Coronary artery (tissue), 2 donors: ENCODE data around the gene FOXN3.

Source experiments
- DNase-seq: peaks from one replicate; pipeline ENCODE4 v3.0.0-alpha.2; 2017; ENCODE audit warnings: low spot score
- H3K27ac ChIP-seq, 2 donors: fragments of 200-600 bp; sonication (generic); one replicate each; pipeline ENCODE4 v1.5.1; 2016 to 2019
- H3K4me3 ChIP-seq: fragments of 200-600 bp; sonication (generic); 2 replicates; pipeline ENCODE4 v1.5.1; 2016; ENCODE audit warnings: mild to moderate bottlenecking, moderate library complexity
- TF ChIP-seq, protein P1 (sequence below): fragments of 200-600 bp; sonication (generic); IDR thresholded peaks from one replicate; pipeline ENCODE4 v1.5.1; 2019; ENCODE audit warnings: antibody characterized with exemption

FOXN3 gene

DNA sequence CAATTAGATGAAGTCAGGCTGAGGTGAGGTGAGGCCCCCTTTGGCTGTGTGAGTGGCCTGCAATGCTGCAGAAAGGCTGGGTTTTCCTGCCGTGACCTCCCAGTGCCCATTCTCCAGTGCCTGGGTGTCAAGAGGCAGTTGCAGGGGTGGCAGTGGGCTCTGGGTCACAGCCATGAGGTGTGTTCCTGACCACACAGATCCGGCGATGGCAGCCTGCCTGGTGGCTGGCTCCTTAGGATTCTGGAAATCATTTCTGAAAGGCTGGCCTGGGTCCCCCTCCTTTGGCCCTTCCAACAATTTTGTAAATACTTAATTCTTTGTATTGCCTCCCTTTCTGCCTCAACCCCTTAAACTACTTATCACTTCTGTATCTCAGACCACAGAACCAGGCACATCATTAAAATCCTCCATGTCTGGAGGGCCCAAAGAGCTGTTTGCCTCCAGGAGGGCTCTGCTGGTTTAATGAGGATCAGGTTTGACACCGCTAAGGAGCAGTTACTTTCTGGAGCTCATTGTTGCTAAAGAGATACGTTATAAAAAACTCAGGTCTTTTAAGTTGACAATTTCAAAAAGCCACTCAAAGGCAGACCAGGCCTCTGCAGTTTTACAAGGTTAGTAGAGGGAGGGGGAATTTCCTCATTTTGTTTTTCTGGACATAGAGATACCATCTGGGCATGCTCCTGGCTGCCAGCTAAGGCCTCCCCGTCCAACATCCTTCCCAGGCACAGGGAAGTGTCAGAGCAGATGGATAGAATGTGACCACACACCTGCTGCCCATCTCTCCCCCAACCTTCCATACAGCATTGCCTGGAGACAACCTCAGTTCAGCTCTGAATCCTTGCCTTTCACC is 204.4 kb downstream of the FOXN3 start:
- TF ChIP-seq, protein P1, sequence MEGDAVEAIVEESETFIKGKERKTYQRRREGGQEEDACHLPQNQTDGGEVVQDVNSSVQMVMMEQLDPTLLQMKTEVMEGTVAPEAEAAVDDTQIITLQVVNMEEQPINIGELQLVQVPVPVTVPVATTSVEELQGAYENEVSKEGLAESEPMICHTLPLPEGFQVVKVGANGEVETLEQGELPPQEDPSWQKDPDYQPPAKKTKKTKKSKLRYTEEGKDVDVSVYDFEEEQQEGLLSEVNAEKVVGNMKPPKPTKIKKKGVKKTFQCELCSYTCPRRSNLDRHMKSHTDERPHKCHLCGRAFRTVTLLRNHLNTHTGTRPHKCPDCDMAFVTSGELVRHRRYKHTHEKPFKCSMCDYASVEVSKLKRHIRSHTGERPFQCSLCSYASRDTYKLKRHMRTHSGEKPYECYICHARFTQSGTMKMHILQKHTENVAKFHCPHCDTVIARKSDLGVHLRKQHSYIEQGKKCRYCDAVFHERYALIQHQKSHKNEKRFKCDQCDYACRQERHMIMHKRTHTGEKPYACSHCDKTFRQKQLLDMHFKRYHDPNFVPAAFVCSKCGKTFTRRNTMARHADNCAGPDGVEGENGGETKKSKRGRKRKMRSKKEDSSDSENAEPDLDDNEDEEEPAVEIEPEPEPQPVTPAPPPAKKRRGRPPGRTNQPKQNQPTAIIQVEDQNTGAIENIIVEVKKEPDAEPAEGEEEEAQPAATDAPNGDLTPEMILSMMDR, result no peak
- Histone ChIP-seq H3K27ac (no peak overlapping the region), H3K4me3 (no peak overlapping the region)
- DNase-seq, result no peak

DNA sequence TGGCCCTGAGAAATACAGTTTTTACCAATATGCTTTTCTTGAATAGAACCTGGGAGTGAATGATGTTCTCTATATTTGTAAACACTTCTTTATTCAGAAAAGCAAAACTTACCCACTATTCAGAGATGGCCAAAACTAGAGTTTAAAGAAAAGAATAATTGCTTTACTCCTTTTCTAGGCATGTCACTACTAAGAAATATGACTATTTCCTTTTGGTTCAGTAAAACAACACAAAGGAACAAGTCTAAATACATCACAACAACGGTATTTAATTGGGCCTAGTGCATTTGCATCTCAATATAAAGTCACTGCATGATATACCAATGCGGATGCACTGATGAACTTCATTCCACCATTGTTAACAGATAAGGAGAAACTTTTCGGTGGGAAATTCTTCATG is 207.5 kb downstream of the FOXN3 start:
- TF ChIP-seq, protein P1, result no peak
- no peak overlapping the region for H3K27ac ChIP-seq
- no peak overlapping the region for H3K4me3 ChIP-seq
- no peak for DNase-seq

DNA sequence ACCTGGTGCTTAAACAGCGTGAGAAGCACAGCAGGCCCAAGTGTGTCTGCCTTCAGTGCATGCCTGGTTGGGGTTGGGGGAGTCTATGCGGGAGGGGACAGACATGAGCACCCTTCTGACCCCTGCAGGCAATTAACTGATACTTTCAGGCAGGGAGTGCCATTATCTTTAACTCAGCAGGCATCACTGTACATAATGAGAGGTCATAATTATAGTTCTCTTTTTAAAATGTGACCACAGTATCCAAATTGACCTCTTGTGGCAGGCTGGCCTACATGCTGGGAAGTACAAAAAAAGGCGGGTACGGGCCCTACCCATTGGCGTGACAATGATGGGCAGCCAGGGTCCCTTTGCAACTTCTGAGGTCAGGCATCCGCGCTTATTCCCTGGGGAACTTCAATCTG is 209.1 kb downstream of the FOXN3 start:
- H3K4me3 ChIP-seq, result no peak overlapping the region
- TF ChIP-seq, protein P1, result no peak
- no peak overlapping the region for H3K27ac ChIP-seq
- no peak for DNase-seq

DNA sequence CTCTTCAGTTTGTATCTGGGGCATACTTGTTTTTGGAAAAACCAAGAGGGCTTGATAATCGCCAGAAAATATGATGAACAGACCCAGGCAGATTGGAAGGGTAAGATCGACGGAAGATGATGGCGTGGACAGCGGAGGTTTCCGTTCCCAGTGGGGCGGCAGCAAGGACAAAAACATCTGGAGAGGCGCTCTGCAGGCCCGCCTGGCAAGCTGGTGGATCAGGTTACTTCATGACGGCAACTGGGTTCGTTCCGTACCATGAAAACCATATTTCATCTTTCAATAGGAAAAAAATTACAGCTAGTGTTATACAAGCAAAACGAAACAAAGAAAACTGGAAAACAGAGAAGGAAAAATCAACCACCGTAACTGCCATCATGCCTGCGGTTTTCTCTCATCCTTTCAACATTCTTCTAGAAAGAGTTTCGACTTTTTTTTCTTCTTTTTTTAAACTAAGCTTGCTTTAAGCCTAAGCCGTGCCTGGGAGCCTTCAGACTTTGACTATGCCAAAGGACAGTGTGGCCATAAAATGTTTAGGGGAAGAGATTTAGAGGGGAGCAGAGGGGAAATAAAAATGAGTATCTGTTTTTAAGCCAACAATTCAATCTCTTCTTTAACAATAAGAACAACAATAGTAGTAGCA is 210.5 kb downstream of the FOXN3 start:
- H3K4me3 ChIP-seq, result no peak overlapping the region
- TF ChIP-seq, protein P1, result no peak
- H3K27ac ChIP-seq, result no peak overlapping the region
- DNase-seq, result no peak

DNA sequence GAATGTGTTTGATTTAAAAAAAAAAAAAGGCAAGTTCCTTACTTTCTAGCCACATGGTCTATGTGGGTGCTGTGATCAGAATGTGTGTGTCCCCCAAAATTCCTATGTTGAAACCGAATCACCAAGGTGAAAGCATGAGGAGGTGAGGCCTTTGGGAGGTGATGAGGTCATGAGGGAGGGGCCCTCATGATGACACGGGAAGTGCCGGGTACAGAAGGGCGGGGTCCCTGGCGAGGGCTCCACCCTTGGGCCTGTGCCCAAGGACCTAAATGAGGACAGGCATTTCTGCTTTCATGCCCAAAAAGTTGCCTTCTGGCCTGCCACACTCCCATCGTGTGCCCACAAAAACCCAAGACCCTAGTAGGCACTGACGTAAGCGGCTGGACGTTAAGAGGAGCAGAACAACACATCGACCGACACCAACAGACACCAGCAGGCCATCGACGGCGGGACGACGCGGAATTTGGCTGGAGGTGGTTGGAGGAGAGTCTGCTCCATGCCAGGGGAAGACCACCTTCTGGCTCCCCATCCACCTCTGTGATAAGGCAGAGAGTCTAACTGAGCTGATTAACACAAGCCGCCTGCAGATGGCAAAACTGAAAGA is 211.8 kb downstream of the FOXN3 start:
- no peak for DNase-seq
- Histone ChIP-seq H3K4me3 (no peak overlapping the region), H3K27ac (no peak overlapping the region)
- TF ChIP-seq, protein P1, result no peak

DNA sequence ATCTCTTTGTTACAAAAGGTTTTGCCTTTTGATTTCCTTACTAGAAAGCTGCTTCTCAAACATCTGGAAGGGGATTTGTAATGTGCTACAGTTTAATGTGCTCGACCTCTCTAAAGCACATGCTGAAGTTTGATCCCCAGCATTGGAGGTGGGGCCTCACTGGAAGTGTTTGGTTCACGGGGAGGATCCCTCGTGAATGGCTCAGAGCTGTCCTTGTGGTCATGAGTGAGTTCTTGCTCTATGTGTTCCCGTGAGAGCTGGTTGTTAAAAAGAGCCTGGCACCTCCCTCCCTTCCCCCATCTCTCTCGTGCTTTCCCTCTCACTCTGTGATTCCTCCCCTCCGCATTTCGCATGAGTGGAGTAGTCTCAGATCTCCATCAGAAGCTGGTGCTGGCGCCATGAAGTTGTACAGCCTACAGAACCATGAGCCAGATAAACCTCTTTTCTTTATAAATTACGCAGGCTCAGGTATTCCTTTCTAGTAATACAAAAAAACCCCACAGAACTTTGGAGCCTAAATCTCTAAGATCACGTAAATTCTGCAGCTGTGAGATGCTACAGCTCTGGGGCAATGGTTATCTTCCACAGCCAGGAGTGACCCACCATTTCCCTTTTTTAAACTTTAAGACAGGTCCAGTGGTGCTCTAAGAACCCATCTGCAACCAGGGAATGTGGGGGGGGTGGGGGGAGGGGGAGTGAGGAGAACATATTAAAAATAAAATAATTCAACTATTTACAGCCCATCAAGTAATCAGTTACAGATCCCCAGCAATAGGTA is 214.4 kb downstream of the FOXN3 start:
- DNase-seq, result no peak
- TF ChIP-seq, protein P1, result no peak
- H3K4me3 ChIP-seq, result no peak overlapping the region
- H3K27ac ChIP-seq, result no peak overlapping the region
